ENCODE data around the gene RXFP4.
A peak's percentile ranks its signal among the peaks of the same experiment; 100 is the strongest.
"Not testable (repeated sequence)": the region's sequence is repeated elsewhere in the genome, so short reads cannot be mapped to it uniquely, and the experiment has no call there.

RXFP4 gene

DNA sequence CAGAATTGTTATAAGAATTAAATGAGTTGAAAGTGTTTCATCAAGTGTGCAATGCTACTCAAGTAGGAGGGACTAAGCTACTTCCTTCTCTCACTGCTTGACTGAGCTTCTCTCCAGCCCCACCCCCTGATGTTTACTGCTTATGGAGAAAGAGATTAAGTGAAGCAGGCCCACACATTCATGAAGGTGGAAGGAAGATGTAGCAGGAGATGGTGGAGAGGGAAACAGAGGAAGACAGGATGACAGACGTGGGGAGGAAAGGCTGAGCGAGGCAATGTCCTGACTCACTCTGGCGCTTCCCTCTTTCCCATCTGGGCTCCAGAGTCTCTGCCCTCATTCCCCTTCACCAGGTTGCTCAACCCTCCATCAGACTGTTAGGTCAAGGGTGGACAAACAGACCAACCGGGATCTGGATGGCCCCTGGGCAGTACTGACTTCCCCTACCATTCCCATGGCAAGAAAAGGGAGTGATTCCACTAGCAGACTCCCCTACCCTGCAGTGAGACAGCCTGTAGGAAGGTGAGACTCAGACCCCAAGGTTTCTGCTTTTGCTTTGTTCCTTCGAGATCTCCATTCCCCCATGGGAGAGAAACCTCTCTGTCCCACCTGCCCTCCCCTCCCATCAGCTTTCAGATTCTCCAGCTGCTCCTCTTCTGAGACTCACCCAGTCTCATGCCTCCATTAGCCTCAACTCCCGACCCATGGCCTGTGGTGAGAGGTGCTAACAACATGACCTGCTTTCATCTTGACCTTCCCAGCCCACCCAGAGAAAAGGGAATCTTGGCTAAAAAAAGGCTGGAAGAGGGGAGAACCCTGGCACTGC is 40.0 kb downstream of the RXFP4 start:
- H3K4me1 ChIP-seq = no peaks in the 10 kb centered on the region; the same call in 1 of the 2 replicates
- no peak for DNase-seq
- H3K4me3 ChIP-seq (ENCODE audit: low read depth, low read length) = peak overlapping the region; percentile 3; the same call in 1 of the 2 replicates
- no peaks in the 10 kb centered on the region for H3K36me3 ChIP-seq
- H3K9me3 ChIP-seq = no peaks in the 10 kb centered on the region
- no peaks in the 10 kb centered on the region for H3K27me3 ChIP-seq
- no peak for TF ChIP-seq CTCF (IDR thresholded peaks at IDR 0.05; ENCODE audit: low read depth, low read length)

GRCh38 chr1:155982106-155982505 is 40.7 kb downstream of the RXFP4 start:
- H3K36me3 ChIP-seq = no peaks in the 10 kb centered on the region
- no peak for TF ChIP-seq CTCF (IDR thresholded peaks at IDR 0.05; ENCODE audit: low read depth, low read length)
- H3K4me1 ChIP-seq = no peaks in the 10 kb centered on the region
- no peaks in the 10 kb centered on the region for H3K27me3 ChIP-seq
- H3K4me3 ChIP-seq (ENCODE audit: low read depth, low read length) = peak overlapping the region; percentile 19
- no peak for DNase-seq
- no peaks in the 10 kb centered on the region for H3K9me3 ChIP-seq

- no peak for TF ChIP-seq CTCF (IDR thresholded peaks at IDR 0.05; ENCODE audit: low read depth, low read length)
- H3K4me1 ChIP-seq = no peaks in the 10 kb centered on the region
- H3K4me3 ChIP-seq (ENCODE audit: low read depth, low read length) = peak overlapping the region; percentile 19
- H3K36me3 ChIP-seq = no peaks in the 10 kb centered on the region
- no peak for DNase-seq
- H3K9me3 ChIP-seq = no peaks in the 10 kb centered on the region
- H3K27me3 ChIP-seq = no peaks in the 10 kb centered on the region
Measured at GRCh38 chr1:155983191-155984024, 42.0 kb downstream of the RXFP4 start.

GRCh38 chr1:155984341-155984740 is 42.9 kb downstream of the RXFP4 start:
- no peak overlapping the region for H3K4me3 ChIP-seq (ENCODE audit: low read depth, low read length)
- no peak for TF ChIP-seq CTCF (IDR thresholded peaks at IDR 0.05; ENCODE audit: low read depth, low read length)
- H3K4me1 ChIP-seq = no peaks in the 10 kb centered on the region
- no peaks in the 10 kb centered on the region for H3K27me3 ChIP-seq
- no peaks in the 10 kb centered on the region for H3K9me3 ChIP-seq
- no peaks in the 10 kb centered on the region for H3K36me3 ChIP-seq
- no peak for DNase-seq

GRCh38 chr1:155984903-155985645 is 43.6 kb downstream of the RXFP4 start:
- H3K9me3 ChIP-seq; H3K36me3 ChIP-seq; H3K27me3 ChIP-seq; H3K4me3 ChIP-seq (ENCODE audit: low read depth, low read length); DNase-seq; H3K4me1 ChIP-seq: not testable (repeated sequence)

- Histone ChIP-seq H3K36me3 (no peaks in the 10 kb centered on the region), H3K4me1 (no peaks in the 10 kb centered on the region), H3K9me3 (no peaks in the 10 kb centered on the region), H3K4me3 (ENCODE audit: low read depth, low read length) (no peak overlapping the region; the same call in 1 of the 2 replicates), H3K27me3 (no peaks in the 10 kb centered on the region)
- peak; percentile 99 for TF ChIP-seq CTCF (IDR thresholded peaks at IDR 0.05; ENCODE audit: low read depth, low read length)
- peak; percentile 76 for DNase-seq
Measured at GRCh38 chr1:155989242-155990004, 48.0 kb downstream of the RXFP4 start.
